NCI-H2107 treated with DMSO at 0.1 percent for 48 hours (cell line): ENCODE data around the gene SLC16A9.

Experiments used
- DNase-seq: peaks from one replicate; lab custom pipeline; 2025; ENCODE audit not compliant: unreplicated experiment; lab: John Stamatoyannopoulos, UW

SLC16A9 gene

GRCh38 chr10:59720377-59720776 is 10.7 kb upstream of the SLC16A9 start:
- no peak for DNase-seq

DNA sequence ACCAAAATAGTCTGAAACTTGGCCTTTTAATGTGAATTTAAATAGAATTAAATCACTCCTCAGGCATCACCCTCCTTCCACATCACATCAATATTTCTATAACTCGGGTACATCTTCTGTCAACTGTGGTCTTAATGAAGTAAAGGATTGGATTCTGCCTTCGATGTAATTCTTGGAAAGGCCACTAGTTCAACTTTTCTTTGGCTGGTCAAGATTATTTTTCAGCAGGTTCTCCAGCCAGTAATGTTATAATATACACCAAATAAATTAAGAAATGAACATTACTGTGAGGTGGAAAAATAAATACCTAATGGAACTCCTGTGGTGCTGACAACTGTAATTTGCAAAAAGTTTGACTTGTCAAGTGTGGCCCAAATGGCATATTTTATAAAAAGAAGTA is 9.7 kb upstream of the SLC16A9 start:
- no peak for DNase-seq

DNA sequence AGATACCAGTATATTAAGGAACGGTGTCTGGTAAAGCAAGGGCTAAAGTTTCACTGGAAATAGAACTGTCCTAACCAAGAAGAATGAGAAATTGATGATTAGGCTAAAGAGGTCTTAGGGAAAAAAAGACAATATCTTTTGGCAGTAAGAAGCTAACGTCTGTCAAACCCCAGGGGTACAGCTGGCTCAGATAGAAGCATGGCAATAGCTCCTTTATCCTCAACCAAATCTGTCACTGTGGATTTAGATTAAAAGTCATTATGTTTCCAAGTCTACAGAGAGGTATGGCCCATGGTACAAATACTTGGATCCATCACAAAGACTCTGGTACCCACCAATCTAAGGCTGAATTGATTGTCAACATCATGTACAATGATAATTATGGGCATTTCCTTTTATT is 8.6 kb upstream of the SLC16A9 start:
- DNase-seq = no peak

GRCh38 chr10:59713196-59713821 is 3.7 kb upstream of the SLC16A9 start:
- DNase-seq = no peak

GRCh38 chr10:59711871-59712494 is 2.3 kb upstream of the SLC16A9 start:
- no peak for DNase-seq

DNA sequence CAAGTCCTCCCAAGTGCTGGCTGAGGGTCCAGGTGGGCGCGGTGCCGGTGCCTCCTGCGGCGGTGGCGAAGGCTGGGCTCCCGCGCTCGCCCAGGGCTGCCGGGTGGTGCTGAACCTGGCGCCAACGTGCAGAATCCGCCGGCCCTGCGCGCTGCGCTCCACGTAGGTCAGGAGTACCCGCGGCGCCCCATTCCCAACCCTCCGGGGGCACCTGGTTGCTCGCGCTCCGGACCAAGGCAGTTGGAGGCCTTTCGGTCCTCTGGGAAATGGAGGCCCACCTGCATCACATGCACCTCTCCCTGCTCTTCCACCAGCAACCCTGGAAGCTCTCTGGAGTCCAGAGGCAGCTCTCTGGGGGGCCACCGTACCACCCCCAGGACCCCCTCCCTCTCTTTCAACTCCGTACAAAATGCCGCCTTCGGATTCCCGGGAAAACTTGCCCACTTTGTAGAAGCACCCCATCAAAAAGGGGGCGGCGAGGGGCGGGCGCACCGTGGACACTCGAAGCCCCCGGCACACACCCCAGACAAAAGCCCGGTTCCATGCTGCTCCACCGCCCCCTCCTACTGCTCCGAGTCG is 745 bp downstream of the SLC16A9 start:
- DNase-seq = no peak

DNA sequence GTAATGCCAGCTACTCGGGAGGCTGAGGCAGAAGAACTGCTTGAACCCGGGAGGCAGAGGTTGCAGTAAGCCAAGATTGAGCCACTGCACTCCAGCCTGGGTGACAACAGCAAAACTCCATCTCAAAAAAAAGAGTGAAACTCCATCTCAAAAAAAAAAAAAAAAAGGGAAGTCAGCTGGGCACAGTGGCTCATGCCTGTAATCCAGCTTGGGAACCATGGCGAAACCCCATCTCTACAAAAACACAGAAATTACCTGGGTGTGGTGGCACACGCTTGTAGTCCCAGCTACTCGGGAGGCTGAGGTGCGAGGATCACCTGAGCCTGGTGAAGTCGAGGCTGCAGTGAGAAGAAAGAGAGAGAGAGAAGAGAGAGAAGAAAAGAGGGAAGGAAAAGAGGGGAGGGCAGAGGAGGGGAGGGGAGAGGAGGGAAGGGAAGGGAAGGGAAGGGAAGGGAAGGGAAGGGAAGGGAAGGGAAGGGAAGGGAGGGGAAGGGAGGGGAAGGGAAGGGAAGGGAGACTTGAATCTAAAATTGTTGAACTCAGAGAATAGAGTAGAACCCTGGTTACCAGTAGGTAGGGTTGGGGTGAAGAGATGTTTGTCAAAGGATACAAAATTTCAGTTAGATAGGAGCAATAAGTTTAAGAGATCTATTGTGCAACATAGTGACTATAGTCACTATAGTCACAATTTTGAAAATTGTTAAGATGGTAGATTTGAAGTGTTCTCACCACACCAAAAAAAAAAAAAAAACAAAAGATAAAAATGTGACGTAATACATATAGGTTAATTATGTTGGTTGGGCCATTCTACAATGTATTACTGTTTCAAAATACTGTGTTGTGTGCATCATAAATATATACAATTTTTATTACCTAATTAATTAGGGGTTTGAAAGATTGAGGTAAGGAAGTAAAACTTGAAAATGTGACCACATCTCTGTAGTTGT is 2.5 kb downstream of the SLC16A9 start:
- no peak for DNase-seq

DNA sequence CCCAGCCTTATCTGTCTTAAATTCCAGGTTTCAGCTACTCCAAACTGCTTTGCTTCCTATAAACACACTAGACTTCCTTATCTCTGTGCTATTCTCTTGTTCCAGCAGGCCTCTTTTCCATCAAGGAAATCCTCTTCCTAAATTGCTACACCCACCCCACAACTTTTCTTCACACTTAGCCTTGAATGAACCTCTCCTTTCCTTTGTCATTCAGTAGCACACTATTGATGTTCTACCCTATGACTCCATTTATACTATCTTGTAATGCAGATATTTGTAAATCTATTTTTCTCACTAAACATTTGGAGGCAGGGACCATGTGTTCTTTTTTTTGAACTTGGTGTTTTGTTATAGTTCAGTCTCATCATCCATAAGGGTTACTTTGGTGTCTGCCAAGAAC is 3.7 kb downstream of the SLC16A9 start:
- DNase-seq = no peak

DNA sequence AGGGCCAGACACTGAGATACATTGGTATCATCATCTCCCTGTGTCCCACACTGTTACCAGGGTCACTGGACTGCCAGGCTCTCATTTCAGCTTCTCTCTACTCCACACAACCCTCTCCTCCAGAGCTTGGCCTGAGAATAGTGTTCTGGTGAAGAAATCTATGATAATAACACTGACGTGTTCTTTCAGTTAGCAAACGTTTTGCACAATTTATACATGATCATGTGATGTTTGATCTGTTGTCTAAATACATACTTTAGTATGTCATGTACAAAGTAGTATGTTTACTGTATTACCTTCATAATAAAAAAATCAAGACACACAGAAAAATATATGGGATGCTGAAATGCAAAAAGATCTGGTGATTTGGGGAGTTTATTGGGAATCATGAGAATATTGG is 5.0 kb downstream of the SLC16A9 start:
- DNase-seq = no peak

- DNase-seq = no peak
Observed at GRCh38 chr10:59702347-59702746, 7.3 kb downstream of the SLC16A9 start.

- no peak for DNase-seq
Observed at GRCh38 chr10:59700709-59701108, 8.9 kb downstream of the SLC16A9 start.

- DNase-seq = no peak
Observed at GRCh38 chr10:59698326-59698725, 11.3 kb downstream of the SLC16A9 start.

DNA sequence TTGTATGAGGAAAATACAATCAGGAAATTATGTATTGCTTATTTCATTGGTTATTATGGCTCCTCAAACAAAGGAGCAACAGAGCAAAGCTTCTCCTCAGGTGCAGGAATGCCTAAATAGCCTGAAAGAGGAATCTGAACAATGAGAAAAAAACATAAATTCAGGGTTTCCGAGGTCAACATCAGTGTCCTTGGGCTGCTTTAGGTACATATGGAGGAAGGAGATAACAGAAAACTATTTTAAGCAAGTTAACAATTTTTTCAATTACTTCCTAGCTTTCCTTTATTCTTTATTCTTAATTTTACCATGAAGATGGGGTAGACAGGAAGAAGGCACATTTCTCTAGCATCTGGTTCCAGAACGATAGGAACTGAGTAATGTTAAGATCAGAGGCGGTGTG is 14.0 kb downstream of the SLC16A9 start:
- DNase-seq = no peak

- no peak for DNase-seq
Observed at GRCh38 chr10:59694936-59695335, 14.7 kb downstream of the SLC16A9 start.

DNA sequence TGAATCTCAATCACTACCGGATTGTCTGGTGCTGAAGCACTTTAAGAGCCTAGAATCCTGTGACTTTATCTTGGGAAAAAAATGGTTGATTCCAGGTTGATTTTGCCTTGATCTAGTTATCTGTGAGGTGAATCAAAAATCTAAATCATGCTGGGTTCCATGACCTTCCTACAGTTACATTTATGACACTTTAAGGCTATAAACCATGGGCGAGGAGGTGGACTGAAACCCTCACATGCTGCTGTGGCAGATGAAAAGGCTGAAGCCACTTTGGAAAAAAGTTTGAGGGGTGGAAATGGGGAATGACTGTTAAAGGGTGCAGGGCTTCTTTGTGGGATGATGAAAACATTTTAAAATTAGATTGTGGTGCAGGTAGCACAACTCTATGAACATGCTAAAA is 17.5 kb downstream of the SLC16A9 start:
- DNase-seq = no peak

GRCh38 chr10:59688921-59689351 is 20.7 kb downstream of the SLC16A9 start:
- DNase-seq = no peak

DNA sequence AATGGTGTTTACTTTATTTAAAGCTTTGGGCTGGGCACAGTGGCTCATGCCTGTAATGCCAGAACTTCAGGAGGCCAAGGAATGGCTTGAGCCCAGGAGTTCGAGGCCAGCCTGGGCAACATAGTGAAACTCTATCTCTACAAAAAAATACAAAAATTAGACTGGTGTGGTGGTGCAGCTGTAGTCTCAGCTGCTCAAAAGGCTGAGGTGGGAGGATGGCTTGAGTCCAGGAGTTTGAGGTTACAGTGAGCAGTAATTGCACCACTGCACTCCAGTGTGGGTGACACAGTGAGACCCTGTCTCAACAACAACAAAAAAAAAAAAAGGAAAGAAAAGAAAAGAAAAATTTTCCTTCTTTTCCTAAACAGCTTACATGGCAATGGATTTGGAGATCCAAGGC is 22.0 kb downstream of the SLC16A9 start:
- no peak for DNase-seq

- no peak for DNase-seq
Observed at GRCh38 chr10:59684006-59684405, 25.6 kb downstream of the SLC16A9 start.

- DNase-seq = no peak
Observed at GRCh38 chr10:59682986-59683937, 26.4 kb downstream of the SLC16A9 start.

GRCh38 chr10:59680199-59680598 is 29.5 kb downstream of the SLC16A9 start:
- DNase-seq = no peak
